Measurements from ENCODE around the gene FAM3C. TPM values are rescaled to one million over a fixed set of nuclear protein-coding genes. Genes with fewer than 3 reads are reported as not detected.

Gene FAM3C
- total and polyA plus RNA-seq, 4 donors = 36.7 to 68.4 (median 57.2) TPM

DNA sequence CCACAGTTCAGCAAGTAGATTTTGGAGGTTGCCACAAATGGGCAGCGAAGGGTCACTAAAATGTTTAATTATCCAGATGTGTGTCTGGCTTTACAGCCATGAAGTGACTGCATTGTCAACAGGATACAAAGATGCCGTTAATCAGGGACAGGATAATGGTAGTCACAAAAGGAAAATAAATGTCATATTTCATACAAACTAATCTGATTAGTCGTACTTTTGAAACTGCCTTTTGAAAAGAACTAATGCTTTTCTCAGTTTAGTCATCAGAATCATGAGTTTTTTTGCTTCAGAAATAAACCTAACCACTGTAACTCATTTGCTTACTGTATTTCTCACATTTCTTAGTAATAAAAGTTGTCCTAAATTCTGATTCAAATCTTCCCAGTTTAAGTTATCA is 89.5 kb downstream of the FAM3C start:
- WGBS, 2 donors = 53 to 60% methylated on average over 3 of the region's 3 CpGs
- peaks cover 1% of the 10 kb centered on the region for H3K9me3 ChIP-seq (ENCODE audit: control insufficient read depth, low read length)
- no peak overlapping the region for H3K4me3 ChIP-seq (ENCODE audit: low read length in 2 of 2)
- no peaks in the 10 kb centered on the region for H3K27me3 ChIP-seq (ENCODE audit: control insufficient read depth in 1 of 2, insufficient read depth in 2 of 2, low read length in 1 of 2)
- DNase-seq (no peak), ATAC-seq (ENCODE audit: low FRiP score) (no peak)
- intact Hi-C loops (cut with DNase I) = no loop called here
- H3K36me3 ChIP-seq (ENCODE audit: control insufficient read depth in 1 of 2, insufficient read depth in 2 of 2, low read length in 1 of 2) = peaks cover 0 to 2% of the 10 kb centered on the region in 2 donors
- no peak overlapping the region for H3K27ac ChIP-seq (ENCODE audit: low read depth in 1 of 2, low read length in 2 of 2)
- no peaks in the 10 kb centered on the region for H3K4me1 ChIP-seq (ENCODE audit: control insufficient read depth in 1 of 2, insufficient read depth in 2 of 2, low read length in 2 of 2)

GRCh38 chr7:121305109-121305508 is 91.0 kb downstream of the FAM3C start:
- no peak for ATAC-seq (ENCODE audit: low FRiP score)
- peaks cover 0 to 2% of the 10 kb centered on the region in 2 donors for H3K36me3 ChIP-seq (ENCODE audit: control insufficient read depth in 1 of 2, insufficient read depth in 2 of 2, low read length in 1 of 2)
- DNase-seq = no peak
- WGBS, 2 donors = 76 to 82% methylated on average over 3 of the region's 3 CpGs
- H3K27me3 ChIP-seq (ENCODE audit: control insufficient read depth in 1 of 2, insufficient read depth in 2 of 2, low read length in 1 of 2) = no peaks in the 10 kb centered on the region
- H3K4me3 ChIP-seq (ENCODE audit: low read length in 2 of 2) = no peak overlapping the region
- intact Hi-C loops (cut with DNase I) = no loop called here
- no peak overlapping the region for H3K27ac ChIP-seq (ENCODE audit: low read depth in 1 of 2, low read length in 2 of 2)
- no peaks in the 10 kb centered on the region for H3K4me1 ChIP-seq (ENCODE audit: control insufficient read depth in 1 of 2, insufficient read depth in 2 of 2, low read length in 2 of 2)
- peaks cover 1% of the 10 kb centered on the region for H3K9me3 ChIP-seq (ENCODE audit: control insufficient read depth, low read length)

DNA sequence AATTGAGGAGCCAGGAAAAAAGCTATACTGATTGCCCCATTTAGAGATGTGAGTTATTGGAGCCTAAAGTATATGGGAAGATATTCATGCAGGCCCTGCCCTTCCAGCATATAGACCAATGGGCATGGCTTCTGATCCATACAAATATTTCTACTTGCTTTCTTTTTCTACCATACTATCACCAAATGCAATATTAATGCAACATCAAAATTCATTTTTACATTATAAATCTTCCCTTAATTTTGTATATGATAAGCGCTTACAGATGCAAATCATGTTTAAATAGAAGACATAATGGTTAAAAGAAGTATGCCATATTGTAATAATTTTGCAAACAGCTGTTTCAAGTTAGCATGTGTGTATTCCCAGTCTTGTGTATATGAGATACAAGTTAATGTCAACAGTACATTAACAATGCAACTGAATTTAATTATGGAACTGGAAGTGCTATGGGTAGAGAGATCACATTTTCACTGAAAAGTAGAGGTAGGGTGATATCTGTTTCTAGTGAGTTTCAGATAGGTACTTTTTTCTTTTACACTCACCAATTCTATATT is 91.9 kb downstream of the FAM3C start:
- H3K4me1 ChIP-seq (ENCODE audit: control insufficient read depth in 1 of 2, insufficient read depth in 2 of 2, low read length in 2 of 2) = no peaks in the 10 kb centered on the region
- H3K36me3 ChIP-seq (ENCODE audit: control insufficient read depth in 1 of 2, insufficient read depth in 2 of 2, low read length in 1 of 2) = peaks cover 0 to 2% of the 10 kb centered on the region in 2 donors
- H3K9me3 ChIP-seq (ENCODE audit: control insufficient read depth, low read length) = peaks cover under 1% of the 10 kb centered on the region
- no peaks in the 10 kb centered on the region for H3K27me3 ChIP-seq (ENCODE audit: control insufficient read depth in 1 of 2, insufficient read depth in 2 of 2, low read length in 1 of 2)
- ATAC-seq (ENCODE audit: low FRiP score) = no peak
- no peak for DNase-seq
- no peak overlapping the region for H3K27ac ChIP-seq (ENCODE audit: low read depth in 1 of 2, low read length in 2 of 2)
- intact Hi-C loops (cut with DNase I) = no loop called here
- no peak overlapping the region for H3K4me3 ChIP-seq (ENCODE audit: low read length in 2 of 2)
- 98 to 100% methylated on average over 1 of the region's 1 CpG for WGBS, 2 donors

DNA sequence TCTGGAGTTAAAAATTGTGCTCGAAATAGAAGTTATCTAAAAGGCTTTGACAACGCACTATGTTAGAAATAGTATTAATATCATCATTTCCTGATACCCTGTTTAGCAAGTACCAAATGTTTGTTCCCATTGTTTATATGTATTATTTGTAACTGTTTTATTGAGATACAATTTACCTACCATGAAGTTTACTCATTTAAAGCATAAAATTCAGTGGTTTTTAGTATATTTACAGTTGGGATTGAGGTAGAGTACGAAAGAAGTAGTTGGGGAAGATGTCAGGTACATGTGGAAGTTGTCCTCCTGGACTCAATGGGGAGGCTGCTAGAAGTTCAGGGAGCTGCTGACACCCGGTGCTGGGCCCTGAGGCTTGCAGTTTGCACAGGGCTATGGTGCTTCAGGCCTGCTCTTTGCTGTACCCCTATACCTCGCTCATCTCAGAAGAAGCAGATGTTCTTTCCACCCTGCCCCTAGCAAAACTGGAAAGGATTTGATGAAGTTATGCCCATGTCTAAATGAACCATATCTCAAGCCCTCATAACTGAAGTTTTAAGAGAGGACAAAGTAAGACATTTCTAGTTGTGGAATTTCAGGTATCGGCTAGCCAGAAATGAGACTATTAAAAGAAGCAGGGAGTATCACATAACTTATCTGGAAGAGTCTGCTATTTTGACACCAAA is 92.5 kb downstream of the FAM3C start:
- peaks cover 0 to 2% of the 10 kb centered on the region in 2 donors for H3K36me3 ChIP-seq (ENCODE audit: control insufficient read depth in 1 of 2, insufficient read depth in 2 of 2, low read length in 1 of 2)
- H3K27ac ChIP-seq (ENCODE audit: low read depth in 1 of 2, low read length in 2 of 2) = no peak overlapping the region
- H3K4me3 ChIP-seq (ENCODE audit: low read length in 2 of 2) = no peak overlapping the region
- H3K27me3 ChIP-seq (ENCODE audit: control insufficient read depth in 1 of 2, insufficient read depth in 2 of 2, low read length in 1 of 2) = no peaks in the 10 kb centered on the region
- intact Hi-C loops (cut with DNase I) = no loop called here
- DNase-seq (no peak), ATAC-seq (ENCODE audit: low FRiP score) (no peak)
- no peaks in the 10 kb centered on the region for H3K4me1 ChIP-seq (ENCODE audit: control insufficient read depth in 1 of 2, insufficient read depth in 2 of 2, low read length in 2 of 2)
- 94 to 95% methylated on average over 6 of the region's 6 CpGs for WGBS, 2 donors
- H3K9me3 ChIP-seq (ENCODE audit: control insufficient read depth, low read length) = no peaks in the 10 kb centered on the region

DNA sequence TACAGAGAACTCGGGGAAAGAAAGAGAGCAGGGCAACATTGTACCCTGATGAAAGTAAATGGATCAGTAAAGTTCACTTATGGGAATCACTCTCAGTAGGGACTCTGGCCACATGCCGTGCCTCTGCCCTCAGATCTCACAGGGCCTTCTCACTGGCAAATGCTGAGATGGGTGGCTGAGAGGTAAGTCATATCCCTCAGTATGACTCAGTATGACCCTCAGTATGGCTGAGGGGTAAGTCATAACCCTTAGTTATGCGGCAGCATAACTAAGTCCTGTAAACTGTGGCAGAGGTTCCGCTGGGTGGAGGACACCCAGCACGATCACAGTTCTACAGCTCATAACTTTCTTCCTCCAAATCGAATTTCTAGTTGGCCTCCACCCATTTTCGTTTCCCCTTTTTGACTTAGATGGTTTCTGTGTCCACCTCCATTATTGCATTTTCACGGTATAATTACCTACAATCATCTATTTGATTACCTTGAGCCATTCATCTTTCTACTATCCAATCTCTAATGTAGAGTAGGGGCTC is 93.8 kb downstream of the FAM3C start:
- Histone ChIP-seq H3K27ac (ENCODE audit: low read depth in 1 of 2, low read length in 2 of 2) (no peak overlapping the region), H3K4me3 (ENCODE audit: low read length in 2 of 2) (no peak overlapping the region), H3K27me3 (ENCODE audit: control insufficient read depth in 1 of 2, insufficient read depth in 2 of 2, low read length in 1 of 2) (no peaks in the 10 kb centered on the region), H3K36me3 (ENCODE audit: control insufficient read depth in 1 of 2, insufficient read depth in 2 of 2, low read length in 1 of 2) (peaks cover 0 to 2% of the 10 kb centered on the region in 2 donors), H3K4me1 (ENCODE audit: control insufficient read depth in 1 of 2, insufficient read depth in 2 of 2, low read length in 2 of 2) (no peaks in the 10 kb centered on the region), H3K9me3 (ENCODE audit: control insufficient read depth, low read length) (no peaks in the 10 kb centered on the region)
- intact Hi-C loops (cut with DNase I) = no loop called here
- DNase-seq = no peak
- WGBS, 2 donors = 96% methylated on average over 8 of the region's 8 CpGs
- ATAC-seq (ENCODE audit: low FRiP score) = no peak

- intact Hi-C loops (cut with DNase I) = no loop called here
Observed at GRCh38 chr7:121301446-121302213, 94.5 kb downstream of the FAM3C start.

DNA sequence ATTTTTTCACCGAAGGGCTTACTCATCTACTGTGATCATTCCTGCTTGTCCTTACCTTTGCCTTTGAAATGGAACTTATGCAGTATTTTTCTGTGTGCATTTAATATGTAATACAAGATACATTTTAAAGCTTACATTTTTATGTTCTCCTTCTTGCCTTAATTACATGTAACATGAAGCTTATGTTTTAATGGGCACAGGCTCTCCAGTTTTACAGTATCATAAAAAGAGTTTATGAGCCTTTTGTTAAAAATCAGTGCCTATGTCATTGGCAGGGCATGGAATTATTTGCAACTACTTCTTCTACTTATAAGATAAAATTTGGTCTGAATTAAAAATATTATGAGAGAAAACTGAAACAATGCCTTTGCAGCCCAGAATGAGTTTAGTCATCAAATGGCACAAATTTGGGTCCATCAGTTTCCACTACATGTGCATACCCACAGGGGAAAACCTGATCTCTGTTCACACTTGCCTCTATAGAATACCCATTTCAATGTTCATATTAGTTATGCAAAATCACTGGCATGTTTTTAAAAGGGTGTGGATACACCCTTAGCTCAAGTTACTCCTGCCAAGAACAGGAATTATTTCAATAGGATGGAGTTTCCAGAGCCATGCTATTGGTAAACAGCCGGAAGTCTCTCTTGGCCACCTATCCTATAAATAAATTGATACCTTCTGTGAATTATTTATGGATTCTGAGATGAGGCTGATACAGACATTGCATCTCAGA is 95.3 kb downstream of the FAM3C start:
- no peak overlapping the region for H3K27ac ChIP-seq (ENCODE audit: low read depth in 1 of 2, low read length in 2 of 2)
- ATAC-seq (ENCODE audit: low FRiP score) = no peak
- intact Hi-C loops (cut with DNase I) = no loop called here
- H3K36me3 ChIP-seq (ENCODE audit: control insufficient read depth in 1 of 2, insufficient read depth in 2 of 2, low read length in 1 of 2) = peaks cover 0 to 2% of the 10 kb centered on the region in 2 donors
- 94 to 97% methylated on average over 2 of the region's 2 CpGs for WGBS, 2 donors
- no peaks in the 10 kb centered on the region for H3K9me3 ChIP-seq (ENCODE audit: control insufficient read depth, low read length)
- no peaks in the 10 kb centered on the region for H3K27me3 ChIP-seq (ENCODE audit: control insufficient read depth in 1 of 2, insufficient read depth in 2 of 2, low read length in 1 of 2)
- H3K4me3 ChIP-seq (ENCODE audit: low read length in 2 of 2) = no peak overlapping the region
- H3K4me1 ChIP-seq (ENCODE audit: control insufficient read depth in 1 of 2, insufficient read depth in 2 of 2, low read length in 2 of 2) = no peaks in the 10 kb centered on the region
- DNase-seq = no peak

More at GRCh38 chr7:121301446-121302213, 94.5 kb downstream of the FAM3C start:
- ATAC-seq (ENCODE audit: low FRiP score) (no peak), DNase-seq (no peak)
- WGBS, 2 donors = 74 to 77% methylated on average over 9 of the region's 9 CpGs
- Histone ChIP-seq H3K9me3 (ENCODE audit: control insufficient read depth, low read length) (no peaks in the 10 kb centered on the region), H3K27ac (ENCODE audit: low read depth in 1 of 2, low read length in 2 of 2) (no peak overlapping the region), H3K36me3 (ENCODE audit: control insufficient read depth in 1 of 2, insufficient read depth in 2 of 2, low read length in 1 of 2) (peaks cover 0 to 2% of the 10 kb centered on the region in 2 donors), H3K4me3 (ENCODE audit: low read length in 2 of 2) (no peak overlapping the region), H3K27me3 (ENCODE audit: control insufficient read depth in 1 of 2, insufficient read depth in 2 of 2, low read length in 1 of 2) (no peaks in the 10 kb centered on the region), H3K4me1 (ENCODE audit: control insufficient read depth in 1 of 2, insufficient read depth in 2 of 2, low read length in 2 of 2) (no peaks in the 10 kb centered on the region)

All from aorta (tissue), 5 donors.